ENCODE measurements around the gene PLXNA4.
A peak's percentile ranks its signal among the peaks of the same experiment; 100 is the strongest.

Gene PLXNA4

DNA sequence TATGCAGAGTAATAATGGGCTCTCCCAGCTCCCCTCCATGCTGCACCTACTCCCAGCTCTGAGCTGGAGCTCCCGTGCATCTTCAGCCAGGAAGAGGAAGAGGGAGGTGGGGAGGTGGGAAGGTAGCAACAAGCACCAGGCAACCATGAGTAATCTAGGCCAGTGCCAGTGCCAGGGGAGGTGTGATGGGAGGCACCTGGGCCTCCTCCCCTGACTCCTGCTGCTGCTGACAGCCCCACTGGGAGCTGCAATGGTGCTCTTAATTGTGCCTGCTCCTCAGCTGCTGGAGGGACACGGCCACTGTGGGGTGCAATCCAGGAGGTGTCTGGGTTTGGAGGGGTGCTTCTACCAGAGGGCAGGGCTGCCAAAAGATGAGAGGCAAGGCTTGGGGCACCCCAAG lies 243.0 kb downstream of the PLXNA4 start:
- Histone ChIP-seq H2BK120ac (ENCODE audit: low read depth, low read length) (no peak overlapping the region), H3K14ac (ENCODE audit: low read length in 2 of 2) (peak overlapping the region in 1 of 2 experiments; percentile 36), H3K4me2 (ENCODE audit: low read length, poor library complexity, severe bottlenecking) (no peak overlapping the region), H4K8ac (ENCODE audit: low read length) (no peak overlapping the region), H2AK5ac (ENCODE audit: low read length, severe bottlenecking) (no peak overlapping the region), H3K9ac (ENCODE audit: low read length) (no peak overlapping the region), H3K79me1 (replicated peaks; ENCODE audit: low read length, poor library complexity, severe bottlenecking) (no peaks in the 10 kb centered on the region), H3K4ac (ENCODE audit: low read depth in 1 of 2, low read length in 2 of 2) (no peak overlapping the region), H2BK12ac (ENCODE audit: low read length in 2 of 2) (no peak overlapping the region), H3K36me3 (ENCODE audit: control insufficient read depth in 1 of 2, insufficient read depth in 2 of 2, low read depth in 1 of 2, low read length in 2 of 2) (no peaks in the 10 kb centered on the region), H3K23ac (ENCODE audit: low read length in 2 of 2) (no peak overlapping the region), H3K27ac (ENCODE audit: low read length, poor library complexity, severe bottlenecking) (no peak overlapping the region), H3K27me3 (ENCODE audit: control insufficient read depth in 1 of 2, insufficient read depth in 1 of 2, low read length in 2 of 2) (peaks cover 3 to 8% of the 10 kb centered on the region in 2 experiments), H4K91ac (ENCODE audit: low read length) (no peak overlapping the region), H3K18ac (ENCODE audit: low read depth in 1 of 2, low read length in 2 of 2) (no peak overlapping the region), H3K9me3 (ENCODE audit: control insufficient read depth, low read length) (no peaks in the 10 kb centered on the region), H2BK15ac (ENCODE audit: low read depth, poor library complexity, severe bottlenecking) (no peak overlapping the region), H3K4me1 (ENCODE audit: control insufficient read depth, insufficient read depth, low read depth, low read length) (no peaks in the 10 kb centered on the region), H2BK5ac (ENCODE audit: low read depth, low read length, poor library complexity, severe bottlenecking) (no peak overlapping the region), H2AFZ (ENCODE audit: low read depth, low read length) (no peak overlapping the region), H3K4me3 (ENCODE audit: insufficient read depth in 1 of 2, low read depth in 1 of 2, low read length in 2 of 2) (no peak overlapping the region)
- 89% methylated on average over 2 of the region's 2 CpGs for WGBS
- DNase-seq: no peak

DNA sequence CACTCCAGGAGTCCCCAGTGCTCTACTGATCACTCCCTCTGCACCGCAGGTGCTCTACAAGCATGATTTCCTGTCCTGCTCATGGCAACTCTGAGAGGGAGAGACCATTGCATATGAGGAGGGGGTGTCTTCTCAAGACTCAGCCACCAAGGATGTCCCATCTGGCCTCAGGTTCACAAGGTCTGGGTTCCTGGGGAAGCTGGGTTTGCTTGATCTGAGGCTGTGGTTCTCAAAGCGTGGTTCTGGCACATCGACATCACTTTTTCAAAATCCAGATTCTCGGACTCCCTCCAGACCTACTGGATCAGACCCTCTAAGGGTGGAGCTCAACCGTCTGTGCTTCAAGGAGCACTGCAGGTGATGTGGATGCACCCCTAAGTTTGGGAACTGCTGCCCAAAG lies 247.5 kb downstream of the PLXNA4 start:
- WGBS: 89% methylated on average over 5 of the region's 5 CpGs
- no peak overlapping the region for H4K91ac ChIP-seq (ENCODE audit: low read length)
- H3K4me2 ChIP-seq (ENCODE audit: low read length, poor library complexity, severe bottlenecking): no peak overlapping the region
- H3K36me3 ChIP-seq (ENCODE audit: control insufficient read depth in 1 of 2, insufficient read depth in 2 of 2, low read depth in 1 of 2, low read length in 2 of 2): no peaks in the 10 kb centered on the region
- no peak overlapping the region for H3K9ac ChIP-seq (ENCODE audit: low read length)
- H3K27ac ChIP-seq (ENCODE audit: low read length, poor library complexity, severe bottlenecking): no peak overlapping the region
- H3K79me1 ChIP-seq (replicated peaks; ENCODE audit: low read length, poor library complexity, severe bottlenecking): no peaks in the 10 kb centered on the region
- H3K27me3 ChIP-seq (ENCODE audit: control insufficient read depth in 1 of 2, insufficient read depth in 1 of 2, low read length in 2 of 2): peaks cover 3 to 21% of the 10 kb centered on the region in 2 experiments
- DNase-seq: no peak
- H2BK15ac ChIP-seq (ENCODE audit: low read depth, poor library complexity, severe bottlenecking): no peak overlapping the region
- no peak overlapping the region for H2BK5ac ChIP-seq (ENCODE audit: low read depth, low read length, poor library complexity, severe bottlenecking)
- H3K4me3 ChIP-seq (ENCODE audit: insufficient read depth in 1 of 2, low read depth in 1 of 2, low read length in 2 of 2): no peak overlapping the region
- no peak overlapping the region for H3K18ac ChIP-seq (ENCODE audit: low read depth in 1 of 2, low read length in 2 of 2)
- no peak overlapping the region for H2BK120ac ChIP-seq (ENCODE audit: low read depth, low read length)
- no peak overlapping the region for H3K4ac ChIP-seq (ENCODE audit: low read depth in 1 of 2, low read length in 2 of 2)
- H3K4me1 ChIP-seq (ENCODE audit: control insufficient read depth, insufficient read depth, low read depth, low read length): no peaks in the 10 kb centered on the region
- no peaks in the 10 kb centered on the region for H3K9me3 ChIP-seq (ENCODE audit: control insufficient read depth, low read length)
- H4K8ac ChIP-seq (ENCODE audit: low read length): no peak overlapping the region
- H2BK12ac ChIP-seq (ENCODE audit: low read length in 2 of 2): no peak overlapping the region
- no peak overlapping the region for H3K23ac ChIP-seq (ENCODE audit: low read length in 2 of 2)
- no peak overlapping the region for H2AFZ ChIP-seq (ENCODE audit: low read depth, low read length)
- H3K14ac ChIP-seq (ENCODE audit: low read length in 2 of 2): no peak overlapping the region
- H2AK5ac ChIP-seq (ENCODE audit: low read length, severe bottlenecking): no peak overlapping the region

DNA sequence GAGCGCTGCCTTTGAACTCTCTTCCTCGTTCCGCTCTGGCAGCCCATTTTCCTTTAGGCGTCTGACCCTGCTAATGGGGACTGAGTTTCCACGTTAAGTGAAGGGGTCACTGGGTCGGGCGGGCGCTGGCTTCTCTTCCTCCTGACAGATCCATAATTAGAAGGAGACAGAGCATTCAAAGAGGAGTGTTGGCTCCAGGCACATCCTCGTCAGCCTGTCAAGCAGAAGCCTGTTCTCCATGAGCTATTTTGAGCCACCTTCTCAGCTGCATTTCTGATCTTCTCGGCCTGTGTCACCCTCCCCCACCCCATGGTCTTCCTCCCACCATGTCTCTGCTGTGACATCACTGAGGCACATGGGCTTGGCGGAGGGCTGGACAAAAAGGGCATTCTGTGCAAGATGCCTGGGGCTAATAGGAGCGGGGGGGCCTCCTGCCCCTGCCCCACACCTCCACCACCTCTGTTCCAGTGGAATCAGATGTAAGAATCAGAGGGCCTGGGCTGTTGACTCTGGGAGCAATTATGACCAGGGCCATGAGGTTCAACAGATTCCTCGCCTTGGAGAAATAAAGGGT lies 248.1 kb downstream of the PLXNA4 start:
- Histone ChIP-seq H3K27me3 (ENCODE audit: control insufficient read depth in 1 of 2, insufficient read depth in 1 of 2, low read length in 2 of 2) (peaks cover 3 to 21% of the 10 kb centered on the region in 2 experiments), H3K27ac (ENCODE audit: low read length, poor library complexity, severe bottlenecking) (no peak overlapping the region), H3K9ac (ENCODE audit: low read length) (no peak overlapping the region), H2BK15ac (ENCODE audit: low read depth, poor library complexity, severe bottlenecking) (no peak overlapping the region), H4K8ac (ENCODE audit: low read length) (no peak overlapping the region), H2BK5ac (ENCODE audit: low read depth, low read length, poor library complexity, severe bottlenecking) (no peak overlapping the region), H3K4me2 (ENCODE audit: low read length, poor library complexity, severe bottlenecking) (no peak overlapping the region), H3K4me3 (ENCODE audit: insufficient read depth in 1 of 2, low read depth in 1 of 2, low read length in 2 of 2) (no peak overlapping the region), H4K91ac (ENCODE audit: low read length) (peak overlapping the region; percentile 8), H3K4ac (ENCODE audit: low read depth in 1 of 2, low read length in 2 of 2) (no peak overlapping the region), H3K9me3 (ENCODE audit: control insufficient read depth, low read length) (no peaks in the 10 kb centered on the region), H3K14ac (ENCODE audit: low read length in 2 of 2) (no peak overlapping the region), H2AK5ac (ENCODE audit: low read length, severe bottlenecking) (no peak overlapping the region), H3K18ac (ENCODE audit: low read depth in 1 of 2, low read length in 2 of 2) (no peak overlapping the region), H3K4me1 (ENCODE audit: control insufficient read depth, insufficient read depth, low read depth, low read length) (no peaks in the 10 kb centered on the region), H2AFZ (ENCODE audit: low read depth, low read length) (no peak overlapping the region), H2BK12ac (ENCODE audit: low read length in 2 of 2) (no peak overlapping the region), H2BK120ac (ENCODE audit: low read depth, low read length) (no peak overlapping the region), H3K36me3 (ENCODE audit: control insufficient read depth in 1 of 2, insufficient read depth in 2 of 2, low read depth in 1 of 2, low read length in 2 of 2) (no peaks in the 10 kb centered on the region), H3K79me1 (replicated peaks; ENCODE audit: low read length, poor library complexity, severe bottlenecking) (no peaks in the 10 kb centered on the region), H3K23ac (ENCODE audit: low read length in 2 of 2) (no peak overlapping the region)
- no peak for DNase-seq
- 72% methylated on average over 12 of the region's 13 CpGs for WGBS

DNA sequence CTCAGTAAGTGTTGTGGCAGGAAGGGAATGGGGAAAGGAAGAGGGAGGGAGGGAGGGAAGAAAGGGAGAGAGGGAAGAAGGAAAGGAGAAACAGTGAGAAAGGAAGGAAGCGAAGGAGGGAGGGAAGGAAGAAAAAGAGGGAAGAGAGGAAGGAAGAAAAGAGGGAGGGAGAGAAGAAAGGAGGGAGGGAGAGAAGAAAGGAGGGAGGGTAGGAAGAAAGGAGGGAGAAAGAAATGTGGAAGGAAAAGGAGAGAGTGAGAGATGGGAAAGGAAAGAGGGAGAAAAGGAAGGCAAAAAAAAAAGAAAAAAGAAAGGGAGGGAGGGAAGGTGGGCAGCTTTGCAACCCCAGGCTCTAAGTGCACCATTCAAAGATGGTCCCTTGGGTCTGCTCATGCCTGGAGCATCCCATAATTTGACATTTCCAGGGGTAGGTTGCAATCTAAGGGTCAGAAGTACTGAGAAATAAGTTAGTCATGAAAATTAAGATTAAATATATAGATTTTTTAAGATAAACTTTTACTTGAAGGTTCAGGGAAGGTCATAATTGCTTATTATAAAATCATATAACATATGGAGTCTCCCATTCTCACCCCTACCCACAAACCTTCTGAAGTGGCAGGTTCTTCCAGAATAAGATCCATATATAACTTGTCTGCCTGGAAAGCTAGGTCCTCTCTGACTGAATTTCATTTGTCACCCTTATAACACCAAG lies 249.2 kb downstream of the PLXNA4 start:
- no peak overlapping the region for H3K23ac ChIP-seq (ENCODE audit: low read length in 2 of 2)
- H2BK12ac ChIP-seq (ENCODE audit: low read length in 2 of 2): no peak overlapping the region
- no peak overlapping the region for H2BK120ac ChIP-seq (ENCODE audit: low read depth, low read length)
- H2BK5ac ChIP-seq (ENCODE audit: low read depth, low read length, poor library complexity, severe bottlenecking): no peak overlapping the region
- WGBS: 83% methylated on average over 1 of the region's 1 CpG
- no peak overlapping the region for H4K91ac ChIP-seq (ENCODE audit: low read length)
- no peak overlapping the region for H3K14ac ChIP-seq (ENCODE audit: low read length in 2 of 2)
- H2BK15ac ChIP-seq (ENCODE audit: low read depth, poor library complexity, severe bottlenecking): no peak overlapping the region
- no peak for DNase-seq
- no peak overlapping the region for H2AK5ac ChIP-seq (ENCODE audit: low read length, severe bottlenecking)
- H3K27ac ChIP-seq (ENCODE audit: low read length, poor library complexity, severe bottlenecking): no peak overlapping the region
- H3K9ac ChIP-seq (ENCODE audit: low read length): no peak overlapping the region
- H3K36me3 ChIP-seq (ENCODE audit: control insufficient read depth in 1 of 2, insufficient read depth in 2 of 2, low read depth in 1 of 2, low read length in 2 of 2): no peaks in the 10 kb centered on the region
- H3K79me1 ChIP-seq (replicated peaks; ENCODE audit: low read length, poor library complexity, severe bottlenecking): no peaks in the 10 kb centered on the region
- no peak overlapping the region for H2AFZ ChIP-seq (ENCODE audit: low read depth, low read length)
- no peak overlapping the region for H3K4me2 ChIP-seq (ENCODE audit: low read length, poor library complexity, severe bottlenecking)
- H3K4me3 ChIP-seq (ENCODE audit: insufficient read depth in 1 of 2, low read depth in 1 of 2, low read length in 2 of 2): no peak overlapping the region
- H3K4me1 ChIP-seq (ENCODE audit: control insufficient read depth, insufficient read depth, low read depth, low read length): no peaks in the 10 kb centered on the region
- H3K18ac ChIP-seq (ENCODE audit: low read depth in 1 of 2, low read length in 2 of 2): no peak overlapping the region
- H3K9me3 ChIP-seq (ENCODE audit: control insufficient read depth, low read length): no peaks in the 10 kb centered on the region
- peaks cover 3 to 21% of the 10 kb centered on the region in 2 experiments for H3K27me3 ChIP-seq (ENCODE audit: control insufficient read depth in 1 of 2, insufficient read depth in 1 of 2, low read length in 2 of 2)
- H3K4ac ChIP-seq (ENCODE audit: low read depth in 1 of 2, low read length in 2 of 2): no peak overlapping the region
- H4K8ac ChIP-seq (ENCODE audit: low read length): no peak overlapping the region
